Kidney (tissue), 14 donors: ENCODE results near the gene UBXN6. TPM values are rescaled to one million over a fixed set of nuclear protein-coding genes. Genes with fewer than 3 reads are reported as not detected.

ENCODE experiments used
- DNase-seq, 5 donors: peaks; one replicate each; pipeline ENCODE4 v3.0.0-alpha.2; 2013 to 2020
- FAIRE-seq: peaks from 2 replicates; lab custom pipeline; 2012; peaks lifted over from hg19 to GRCh38; lab: Jason Lieb, UNC
- H3K27ac ChIP-seq, 2 donors: one replicate each; pipeline ENCODE4 v1.7.0; 2013; ENCODE audit warnings: low read depth in 2 of 2, low read length in 2 of 2, inconsistent platforms in 1 of 2
- H3K27me3 ChIP-seq: one replicate; pipeline ENCODE4 v1.7.1; 2013; ENCODE audit warnings: low read length, inconsistent platforms; ENCODE audit not compliant: control insufficient read depth, insufficient read depth
- H3K36me3 ChIP-seq, 3 donors: one replicate each; pipeline versions ENCODE4 v1.7.0 to v1.7.1; 2013; ENCODE audit warnings: low read length in 3 of 3, control low read depth in 1 of 3, inconsistent platforms in 1 of 3; ENCODE audit not compliant: insufficient read depth in 3 of 3, control insufficient read depth in 2 of 3
- H3K4me1 ChIP-seq, 3 donors: one replicate each; pipeline versions ENCODE4 v1.7.0 to v1.7.1; 2013; ENCODE audit warnings: low read length in 3 of 3, inconsistent platforms in 1 of 3, low read depth in 1 of 3; ENCODE audit not compliant: control insufficient read depth in 2 of 3, insufficient read depth in 2 of 3
- H3K4me3 ChIP-seq, 3 donors: one replicate each; pipeline versions ENCODE4 v1.7.0 to v1.8.1; 2013; ENCODE audit warnings: low read length in 3 of 3, control low read depth in 1 of 3, inconsistent platforms in 1 of 3
- H3K9ac ChIP-seq, 3 donors: one replicate each; pipeline versions ENCODE4 v1.7.0 to v1.7.1; 2013; ENCODE audit warnings: low read length in 3 of 3, control low read depth in 1 of 3, inconsistent platforms in 1 of 3
- H3K9me3 ChIP-seq, 3 donors: one replicate each; pipeline versions ENCODE4 v1.7.0 to v1.7.1; 2013; ENCODE audit warnings: low read length in 3 of 3, control low read depth in 1 of 3, inconsistent platforms in 1 of 3; ENCODE audit not compliant: control insufficient read depth in 2 of 3, insufficient read depth in 1 of 3
- CTCF ChIP-seq: IDR thresholded peaks from 3 replicates; pipeline ENCODE4 v1.5.1; 2012; ENCODE audit warnings: mild to moderate bottlenecking, moderate library complexity, borderline replicate concordance; ENCODE audit not compliant: insufficient read depth; ENCODE audit errors: extremely low read depth
- intact Hi-C: fragments of 100-400 bp; cut with DNase I; formaldehyde crosslinking; loops from one replicate; pipeline ENCODE4 v1.11.1; 2022
- polyA plus RNA-seq: library from polyadenylated mRNA; stranded (reverse); fragments of 350-450 nt; fragmentation: Illumina TruSeq; extraction: RNeasy Lipid Tissue Mini Kit (QIAGEN cat#74804); gene quantifications from one replicate; pipeline ENCODE4 v1.2.3, GENCODE V29; 2014; ENCODE audit warnings: low read depth, low replicate concordance; ENCODE audit not compliant: insufficient read depth
- total RNA-seq: library from RNA; stranded (reverse); fragmentation: NEBNext Ultra II Directional; extraction: Animal tissue kit (Norgen Biotek cat#: 25700); gene quantifications from one replicate; pipeline ENCODE4 v1.2.1, GENCODE V29; 2021
- donor health status: control.
- donor health status: control.
- donor health status: control.
- donor health status: control.
- donor health status: control.
- donor health status: DM: yes; HTN: yes; CAD: no.
- donor health status: Normal renal cell carcinoma (clear cell type).

UBXN6 gene
- total and polyA plus RNA-seq, 2 donors from 2014 or later, result 110 to 177 TPM

GRCh38 chr19:4436231-4436630 lies 21.4 kb downstream of the UBXN6 start:
- Histone ChIP-seq H3K9me3 (no peaks in the 10 kb centered on the region), H3K4me1 (no peaks in the 10 kb centered on the region), H3K36me3 (no peaks in the 10 kb centered on the region), H3K27ac (no peak overlapping the region), H3K4me3 (no peak overlapping the region), H3K9ac (no peak overlapping the region), H3K27me3 (no peaks in the 10 kb centered on the region)
- no peak for TF ChIP-seq CTCF
- no peak for DNase-seq
- no peak for FAIRE-seq
- intact Hi-C loops, result no loop called here

GRCh38 chr19:4434391-4434790 lies 23.2 kb downstream of the UBXN6 start:
- no peak for TF ChIP-seq CTCF
- Histone ChIP-seq H3K9ac (no peak overlapping the region), H3K27ac (no peak overlapping the region), H3K27me3 (no peaks in the 10 kb centered on the region), H3K4me3 (no peak overlapping the region), H3K36me3 (no peaks in the 10 kb centered on the region), H3K4me1 (no peaks in the 10 kb centered on the region), H3K9me3 (no peaks in the 10 kb centered on the region)
- intact Hi-C loops, result no loop called here
- DNase-seq (no peak), FAIRE-seq (no peak)

GRCh38 chr19:4432918-4433506 lies 24.6 kb downstream of the UBXN6 start:
- H3K27ac ChIP-seq, result no peak overlapping the region
- H3K9me3 ChIP-seq, result no peaks in the 10 kb centered on the region
- H3K27me3 ChIP-seq, result no peaks in the 10 kb centered on the region
- H3K4me3 ChIP-seq, result no peak overlapping the region
- intact Hi-C loops, result no loop called here
- H3K36me3 ChIP-seq, result no peaks in the 10 kb centered on the region
- FAIRE-seq, result no peak
- no peaks in the 10 kb centered on the region for H3K4me1 ChIP-seq
- no peak overlapping the region for H3K9ac ChIP-seq
- no peak for TF ChIP-seq CTCF
- DNase-seq, result no peak
